SW 1271 (cell line): Measurements from ENCODE around the gene TRIOBP.
"Not testable (repeated sequence)": the region's sequence is repeated elsewhere in the genome, so short reads cannot be mapped to it uniquely, and the experiment has no call there.

Experiments used
- DNase-seq, 2 experiments: peaks; one replicate each; lab custom pipeline; 2025; lab: John Stamatoyannopoulos, UW

TRIOBP gene, protein sequence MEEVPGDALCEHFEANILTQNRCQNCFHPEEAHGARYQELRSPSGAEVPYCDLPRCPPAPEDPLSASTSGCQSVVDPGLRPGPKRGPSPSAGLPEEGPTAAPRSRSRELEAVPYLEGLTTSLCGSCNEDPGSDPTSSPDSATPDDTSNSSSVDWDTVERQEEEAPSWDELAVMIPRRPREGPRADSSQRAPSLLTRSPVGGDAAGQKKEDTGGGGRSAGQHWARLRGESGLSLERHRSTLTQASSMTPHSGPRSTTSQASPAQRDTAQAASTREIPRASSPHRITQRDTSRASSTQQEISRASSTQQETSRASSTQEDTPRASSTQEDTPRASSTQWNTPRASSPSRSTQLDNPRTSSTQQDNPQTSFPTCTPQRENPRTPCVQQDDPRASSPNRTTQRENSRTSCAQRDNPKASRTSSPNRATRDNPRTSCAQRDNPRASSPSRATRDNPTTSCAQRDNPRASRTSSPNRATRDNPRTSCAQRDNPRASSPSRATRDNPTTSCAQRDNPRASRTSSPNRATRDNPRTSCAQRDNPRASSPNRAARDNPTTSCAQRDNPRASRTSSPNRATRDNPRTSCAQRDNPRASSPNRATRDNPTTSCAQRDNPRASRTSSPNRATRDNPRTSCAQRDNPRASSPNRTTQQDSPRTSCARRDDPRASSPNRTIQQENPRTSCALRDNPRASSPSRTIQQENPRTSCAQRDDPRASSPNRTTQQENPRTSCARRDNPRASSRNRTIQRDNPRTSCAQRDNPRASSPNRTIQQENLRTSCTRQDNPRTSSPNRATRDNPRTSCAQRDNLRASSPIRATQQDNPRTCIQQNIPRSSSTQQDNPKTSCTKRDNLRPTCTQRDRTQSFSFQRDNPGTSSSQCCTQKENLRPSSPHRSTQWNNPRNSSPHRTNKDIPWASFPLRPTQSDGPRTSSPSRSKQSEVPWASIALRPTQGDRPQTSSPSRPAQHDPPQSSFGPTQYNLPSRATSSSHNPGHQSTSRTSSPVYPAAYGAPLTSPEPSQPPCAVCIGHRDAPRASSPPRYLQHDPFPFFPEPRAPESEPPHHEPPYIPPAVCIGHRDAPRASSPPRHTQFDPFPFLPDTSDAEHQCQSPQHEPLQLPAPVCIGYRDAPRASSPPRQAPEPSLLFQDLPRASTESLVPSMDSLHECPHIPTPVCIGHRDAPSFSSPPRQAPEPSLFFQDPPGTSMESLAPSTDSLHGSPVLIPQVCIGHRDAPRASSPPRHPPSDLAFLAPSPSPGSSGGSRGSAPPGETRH (N-terminal part only)

DNA sequence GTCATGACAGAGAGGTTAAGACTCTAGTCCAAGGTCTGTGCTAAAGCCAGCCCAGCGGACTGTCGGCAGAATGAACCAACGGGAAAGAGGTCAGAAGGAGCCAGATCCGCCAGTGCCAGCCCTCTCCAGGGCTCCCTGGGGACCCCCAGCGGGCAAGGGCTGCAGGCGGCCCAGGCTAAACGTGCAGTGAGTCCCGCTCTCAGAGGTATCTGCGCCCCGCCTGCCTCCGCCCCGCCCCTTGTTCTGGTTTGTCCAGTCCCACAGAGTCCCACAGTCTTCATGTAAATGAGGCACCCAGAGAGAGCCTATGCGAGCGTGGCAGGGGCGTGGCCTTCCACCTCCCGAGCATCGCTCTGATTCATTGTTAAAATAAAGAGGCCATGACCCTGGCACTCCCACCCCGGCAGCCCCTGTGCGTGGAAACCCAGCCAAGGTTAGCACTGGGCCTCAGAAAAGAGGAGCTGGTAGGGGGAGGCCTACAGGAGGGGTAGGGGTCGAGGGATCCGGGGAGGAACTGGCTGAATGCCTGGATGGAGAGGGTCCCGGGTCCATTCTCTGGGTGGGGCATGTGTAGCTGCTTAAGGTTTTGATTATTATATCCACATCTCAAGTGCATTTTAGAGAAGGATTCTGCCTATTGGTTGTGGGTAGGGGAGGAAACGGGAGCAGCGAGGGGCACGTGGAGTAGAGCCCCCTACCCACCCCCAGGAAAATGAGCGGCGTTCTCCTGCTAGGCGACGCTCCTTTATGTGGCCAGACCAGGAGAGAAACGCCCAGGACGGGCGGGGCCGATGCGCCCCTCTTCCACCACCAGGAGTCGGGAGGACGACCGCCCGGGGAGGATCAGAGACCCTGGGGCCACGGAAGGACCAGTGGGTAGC lies at the start of gene TRIOBP:
Gene TRIOBP (plus strand): TSS at position 392 of the 881 bp plus-strand sequence. CDS start 4,318 bp downstream, outside the sequence.
- DNase-seq, result no peak

DNA sequence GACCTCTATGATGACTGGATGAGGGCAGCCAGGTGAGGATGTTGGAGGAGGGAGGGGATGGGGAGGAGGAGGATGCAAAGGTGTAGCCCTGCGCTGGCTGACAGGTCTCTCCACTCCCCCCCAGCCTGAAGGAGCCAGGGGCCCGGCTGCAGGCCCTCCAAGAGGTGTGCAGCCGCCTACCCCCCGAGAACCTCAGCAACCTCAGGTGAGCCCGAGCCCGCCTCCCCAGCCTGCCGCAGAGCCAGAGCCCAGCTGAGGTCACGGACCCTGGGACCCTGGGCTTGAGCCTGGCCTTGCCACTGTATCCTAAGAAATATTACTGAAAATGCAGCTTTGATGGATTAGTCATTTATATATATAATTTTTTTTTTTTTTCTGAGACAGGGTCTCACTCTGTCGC lies 49.5 kb upstream of the TRIOBP start:
- no peak for DNase-seq

DNA sequence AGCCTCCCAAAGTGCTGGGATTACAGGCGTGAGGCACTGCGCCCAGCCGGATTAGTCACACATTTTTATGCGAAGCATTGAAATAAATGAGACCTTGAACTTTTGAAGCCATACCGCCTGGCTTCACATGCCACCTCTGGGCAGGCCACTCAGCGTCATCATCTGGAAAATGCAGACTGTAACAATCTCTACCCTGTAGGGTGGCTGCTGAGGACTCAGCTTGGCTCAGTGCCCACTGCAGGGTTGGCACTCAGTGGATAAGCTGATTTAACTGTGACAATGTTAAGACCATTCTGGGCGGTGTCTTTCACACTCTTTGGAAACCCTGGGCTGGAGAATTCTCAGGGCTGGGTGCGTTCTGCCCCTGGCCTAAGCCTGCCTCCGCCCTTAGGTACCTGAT lies 48.9 kb upstream of the TRIOBP start:
- no peak for DNase-seq

DNA sequence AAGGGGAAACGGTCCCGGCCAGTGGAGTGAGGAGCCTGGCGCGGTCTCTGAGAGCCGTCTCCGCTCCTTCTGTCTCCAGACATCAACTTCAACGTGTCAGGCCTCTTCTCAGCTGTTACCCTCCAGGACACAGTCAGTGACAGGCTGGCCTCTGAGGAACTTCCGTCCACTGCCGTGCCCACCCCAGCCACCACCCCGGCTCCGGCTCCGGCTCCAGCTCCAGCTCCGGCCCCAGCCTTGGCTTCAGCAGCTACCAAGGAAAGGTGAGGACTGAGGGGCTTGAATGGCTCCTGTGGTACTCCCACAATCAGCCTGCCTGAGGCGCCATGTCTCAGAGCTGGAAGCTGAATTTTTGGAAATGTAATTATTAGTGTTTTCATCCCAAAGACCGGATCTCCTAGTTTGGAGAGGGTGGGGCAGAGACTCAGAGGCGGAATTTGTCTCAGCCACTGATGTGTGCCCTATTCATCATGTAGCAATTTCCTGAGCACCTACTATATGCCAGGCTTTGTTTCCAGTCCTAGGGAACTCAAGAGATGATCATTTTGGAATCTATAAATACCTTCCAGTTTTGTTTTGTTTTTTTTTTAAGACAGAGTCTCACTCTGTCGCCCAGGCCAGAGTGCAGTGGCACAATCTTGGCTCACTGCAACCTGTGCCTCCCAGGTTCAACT lies 46.2 kb upstream of the TRIOBP start:
- DNase-seq, result no peak

DNA sequence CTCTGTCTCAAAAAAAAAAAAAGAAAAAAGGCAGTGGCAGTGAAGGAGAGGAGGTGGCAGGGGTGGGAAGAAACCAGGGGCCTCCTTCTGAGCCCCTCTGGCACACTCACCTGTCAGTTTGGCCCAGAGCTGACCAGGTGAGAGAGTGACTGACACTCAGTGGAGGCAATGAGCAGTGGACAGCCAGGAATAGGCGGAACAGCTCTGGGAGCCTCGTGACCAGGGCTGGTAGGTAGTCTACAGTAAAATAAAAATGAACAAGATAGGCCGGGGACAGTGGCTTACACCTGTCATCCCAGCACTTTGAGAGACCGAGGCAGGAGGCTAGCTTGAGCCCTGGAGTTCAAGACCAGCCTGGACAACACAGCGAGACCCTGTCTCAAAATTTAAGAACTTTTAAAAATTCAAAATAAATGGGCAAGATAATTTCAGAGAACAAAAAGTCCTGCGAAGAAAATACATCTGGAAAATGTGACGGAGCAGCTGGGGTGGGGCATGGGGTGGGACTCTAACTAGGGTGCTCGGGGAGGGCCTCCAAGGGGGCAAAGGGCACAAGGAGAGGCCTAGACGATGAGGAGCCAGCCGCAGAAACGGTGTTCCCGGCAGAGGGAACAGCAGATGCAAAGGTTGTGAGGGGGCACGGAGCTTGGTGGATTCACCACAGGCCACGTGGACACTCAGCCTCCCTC lies 42.1 kb upstream of the TRIOBP start:
- DNase-seq, result no peak

DNA sequence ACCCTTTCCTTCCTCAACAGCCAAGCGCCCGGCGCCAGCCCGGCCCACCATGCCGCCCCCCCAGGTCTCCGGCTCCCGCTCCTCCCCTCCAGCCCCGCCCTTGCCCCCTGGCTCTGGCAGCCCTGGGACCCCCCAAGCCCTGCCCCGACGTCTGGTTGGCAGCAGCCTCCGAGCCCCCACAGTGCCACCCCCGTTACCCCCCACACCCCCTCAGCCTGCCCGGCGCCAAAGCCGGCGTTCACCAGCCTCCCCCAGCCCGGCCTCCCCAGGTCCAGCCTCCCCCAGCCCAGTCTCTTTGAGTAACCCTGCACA lies 41.6 kb upstream of the TRIOBP start:
- no peak for DNase-seq

DNA sequence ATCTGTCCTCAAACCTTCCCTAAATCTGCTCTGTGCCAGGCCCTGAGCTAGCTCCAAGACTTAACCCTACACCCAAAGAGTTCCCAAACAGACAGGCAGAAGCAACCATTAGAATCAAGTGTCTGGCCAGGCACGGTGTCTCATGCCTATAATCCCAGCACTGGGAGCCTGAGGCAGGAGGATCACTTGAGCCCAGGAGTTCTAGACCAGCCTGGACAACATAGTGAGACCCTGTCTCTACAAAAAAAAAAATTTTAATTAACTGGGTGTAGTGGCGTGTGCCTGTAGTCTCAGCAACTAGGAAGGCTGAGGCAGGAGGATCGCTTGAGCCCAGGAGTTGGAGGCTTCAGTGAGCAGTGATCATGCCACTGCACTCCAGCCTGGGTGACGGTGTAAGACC lies 40.3 kb upstream of the TRIOBP start:
- not testable (repeated sequence) for DNase-seq

DNA sequence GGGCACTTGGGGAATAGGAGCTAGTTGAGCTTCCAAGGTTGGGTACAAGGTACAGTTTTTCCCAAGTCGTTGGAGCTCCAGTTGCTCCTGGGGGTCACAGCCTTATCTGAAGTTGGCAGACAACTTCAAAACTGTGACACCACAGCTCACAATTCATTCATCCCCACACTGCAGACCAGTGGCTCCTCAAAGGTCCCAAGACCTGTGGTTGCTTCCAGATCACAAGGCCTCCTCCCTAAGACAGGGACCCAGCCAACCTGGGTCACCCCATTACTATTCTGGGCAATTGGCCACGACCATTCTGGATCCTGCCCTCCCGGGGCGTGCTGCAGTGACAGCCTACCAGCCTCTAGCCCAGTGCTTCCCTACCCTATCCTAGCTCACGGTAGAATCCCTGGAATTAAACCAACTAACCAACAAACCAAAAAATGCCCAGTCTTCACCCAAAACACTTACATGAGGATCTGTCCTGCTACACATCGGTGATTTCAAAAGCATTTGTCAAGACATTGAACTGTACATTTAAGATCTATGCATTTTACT lies 39.2 kb upstream of the TRIOBP start:
- DNase-seq, result no peak

DNA sequence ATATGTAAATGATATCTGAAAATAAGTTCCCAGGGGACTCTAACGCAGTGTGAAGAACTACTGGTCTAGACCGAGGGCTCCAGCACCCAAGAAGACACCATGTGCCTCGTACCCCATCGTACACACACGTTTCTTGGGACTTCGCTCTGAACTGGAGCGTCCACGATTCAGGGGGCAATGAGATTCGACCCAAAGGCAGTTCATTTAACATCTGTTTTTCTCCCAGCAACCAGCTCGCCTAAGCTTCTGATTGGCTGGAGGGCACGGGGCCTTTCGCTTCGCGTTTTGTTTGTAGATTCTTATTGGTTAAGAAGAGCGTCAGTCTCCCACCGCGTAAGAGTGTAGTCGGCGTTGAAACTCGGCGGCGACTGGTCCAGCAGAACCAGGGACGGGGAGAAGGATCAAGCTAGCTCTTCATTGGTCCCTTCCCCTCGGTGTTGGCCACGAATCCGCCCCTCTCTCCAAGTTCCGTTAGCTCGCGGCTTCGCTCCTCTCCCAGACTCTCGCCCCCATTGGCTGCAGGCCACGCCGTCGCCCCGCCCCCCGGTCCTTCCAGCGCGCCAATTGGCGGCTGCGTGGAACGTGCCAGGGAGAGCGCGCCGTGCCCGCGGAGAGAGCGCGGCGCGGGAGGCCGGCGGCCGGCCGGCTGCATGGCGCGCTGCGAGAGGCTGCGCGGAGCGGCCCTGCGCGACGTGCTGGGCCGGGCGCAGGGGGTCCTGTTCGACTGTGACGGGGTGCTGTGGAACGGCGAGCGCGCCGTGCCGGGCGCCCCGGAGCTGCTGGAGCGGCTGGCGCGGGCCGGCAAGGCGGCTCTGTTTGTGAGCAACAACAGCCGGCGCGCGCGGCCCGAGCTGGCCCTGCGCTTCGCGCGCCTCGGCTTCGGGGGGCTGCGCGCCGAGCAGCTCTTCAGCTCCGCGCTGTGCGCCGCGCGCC lies 38.4 kb upstream of the TRIOBP start, which contains the start of gene PDXP:
Gene PDXP (plus strand): TSS at position 591 of the 933 bp plus-strand sequence. CDS start 60 bp downstream, at position 651.
- peak; percentile 96 to 98 for DNase-seq

DNA sequence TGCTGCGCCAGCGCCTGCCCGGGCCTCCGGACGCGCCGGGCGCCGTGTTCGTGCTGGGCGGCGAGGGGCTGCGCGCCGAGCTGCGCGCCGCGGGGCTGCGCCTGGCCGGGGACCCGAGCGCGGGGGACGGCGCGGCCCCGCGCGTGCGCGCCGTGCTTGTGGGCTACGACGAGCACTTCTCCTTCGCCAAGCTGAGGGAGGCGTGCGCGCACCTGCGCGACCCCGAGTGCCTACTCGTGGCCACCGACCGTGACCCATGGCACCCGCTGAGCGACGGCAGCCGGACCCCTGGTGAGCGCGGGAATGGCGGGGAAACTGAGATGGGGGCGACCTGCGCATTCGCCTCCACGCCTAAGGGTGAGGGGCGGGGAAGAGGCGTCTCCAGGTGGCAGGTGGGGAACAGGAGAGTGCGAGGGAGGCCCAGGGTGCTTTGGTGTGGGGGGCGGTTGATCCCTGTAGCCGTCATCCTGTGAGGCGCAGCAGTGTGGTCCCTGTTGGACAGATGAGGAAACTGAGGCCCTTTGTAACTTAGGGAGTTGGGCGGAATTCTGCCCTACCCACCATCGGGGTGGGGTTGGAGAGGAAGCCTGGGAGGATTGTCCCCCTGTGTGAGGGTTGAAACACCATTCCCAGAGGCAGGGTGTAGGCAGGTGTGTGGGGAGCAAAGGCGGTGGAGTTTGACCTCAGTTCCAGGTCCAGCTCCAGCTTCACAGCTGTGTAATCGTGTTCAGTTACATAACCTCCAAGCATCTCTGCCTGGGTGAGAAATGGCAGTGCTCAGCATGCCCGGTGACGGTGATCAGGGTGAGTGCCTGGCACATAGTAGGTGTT lies 37.6 kb upstream of the TRIOBP start:
- no peak for DNase-seq

DNA sequence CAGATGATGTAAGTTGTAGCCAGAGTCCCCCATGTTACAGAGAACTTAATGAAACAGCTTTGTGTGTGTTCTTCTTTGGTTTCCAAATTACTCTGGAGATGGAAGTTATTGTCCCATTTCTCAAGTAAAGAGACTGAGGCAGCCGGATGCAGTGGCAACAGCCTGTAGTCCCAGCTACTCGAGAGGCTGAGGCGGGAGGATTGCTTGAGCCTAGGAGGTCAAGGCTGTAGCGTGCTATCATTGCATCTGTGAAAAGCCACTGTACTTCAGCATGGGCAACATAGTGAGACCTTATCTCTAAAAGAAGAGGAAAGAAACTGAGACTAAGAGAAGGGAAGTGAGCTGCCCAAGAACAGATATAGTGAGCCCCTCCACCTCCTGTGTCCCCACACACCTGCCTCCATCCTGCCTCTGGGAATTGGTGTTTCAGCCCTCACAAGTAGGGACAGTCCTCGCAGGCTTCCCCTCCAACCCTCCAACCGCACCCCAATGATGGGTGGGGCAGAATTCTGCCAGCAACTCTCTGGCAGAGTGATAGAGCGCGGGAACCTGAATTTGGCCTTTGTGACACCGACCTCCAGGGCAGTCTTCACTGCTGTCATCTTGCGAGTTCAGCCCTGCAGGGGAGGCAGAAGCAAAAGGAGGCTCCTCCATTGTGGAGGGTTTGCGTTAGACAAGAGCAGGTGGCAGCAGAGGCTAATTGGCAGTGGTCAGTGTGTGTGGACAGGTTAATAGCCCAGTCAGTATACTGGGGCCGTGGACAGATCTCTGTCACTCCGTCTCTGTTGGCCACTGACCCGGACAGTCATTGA lies 36.7 kb upstream of the TRIOBP start:
- DNase-seq, result no peak

DNA sequence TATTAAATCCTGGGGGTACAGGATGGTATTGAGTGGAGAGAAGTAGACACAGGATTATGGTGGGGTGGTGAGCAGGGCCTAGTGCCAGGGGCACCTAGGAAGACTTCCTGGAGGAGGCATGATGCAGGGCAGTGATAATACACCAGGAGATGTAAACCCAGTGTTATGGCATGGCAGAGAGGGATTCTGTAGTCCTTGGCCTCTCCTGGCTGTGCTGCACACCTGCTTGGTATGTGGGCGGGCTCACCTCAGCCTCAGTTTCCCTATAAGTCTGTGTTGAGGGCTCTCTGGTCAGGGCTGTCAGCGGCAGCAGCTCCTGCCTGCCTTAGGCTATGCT lies 36.2 kb upstream of the TRIOBP start:
- DNase-seq, result no peak

DNA sequence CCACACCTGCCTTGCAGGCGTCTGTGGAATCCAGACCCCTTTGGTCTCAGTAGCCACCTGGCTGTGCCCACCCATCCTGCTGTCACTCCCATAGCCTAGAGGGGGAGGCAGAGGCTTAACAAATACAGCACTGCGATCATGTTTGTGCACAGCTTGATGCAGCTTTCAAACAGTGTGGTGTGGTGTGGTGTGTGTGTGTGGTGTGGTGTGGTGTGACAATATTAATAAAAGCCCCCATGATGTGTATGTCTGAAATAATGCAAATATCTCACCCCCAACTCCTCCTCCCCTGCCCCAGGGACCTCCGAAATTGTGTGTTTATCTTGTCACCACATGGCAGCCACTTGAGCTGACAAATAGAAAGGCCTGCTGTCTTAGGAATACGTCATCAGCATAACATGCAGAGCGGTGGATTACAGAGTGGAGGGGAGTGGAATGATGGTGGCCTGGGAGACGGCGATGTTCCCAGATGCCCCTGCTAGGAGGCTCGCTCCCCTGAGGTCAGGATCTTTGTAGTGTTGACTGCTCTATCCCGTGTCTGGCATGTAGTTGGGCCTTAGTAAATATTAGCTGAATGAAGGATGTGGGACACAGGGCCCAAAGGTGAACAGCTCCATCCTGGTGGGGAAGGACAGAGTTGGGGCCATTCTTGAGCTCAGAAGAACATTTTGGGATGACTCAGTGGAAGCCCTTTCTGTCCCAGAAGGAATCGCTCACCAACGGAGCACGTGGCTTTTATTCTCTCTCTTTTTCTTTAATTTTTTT lies 35.5 kb upstream of the TRIOBP start:
- peak in 1 of 2 experiments; percentile 2 for DNase-seq

DNA sequence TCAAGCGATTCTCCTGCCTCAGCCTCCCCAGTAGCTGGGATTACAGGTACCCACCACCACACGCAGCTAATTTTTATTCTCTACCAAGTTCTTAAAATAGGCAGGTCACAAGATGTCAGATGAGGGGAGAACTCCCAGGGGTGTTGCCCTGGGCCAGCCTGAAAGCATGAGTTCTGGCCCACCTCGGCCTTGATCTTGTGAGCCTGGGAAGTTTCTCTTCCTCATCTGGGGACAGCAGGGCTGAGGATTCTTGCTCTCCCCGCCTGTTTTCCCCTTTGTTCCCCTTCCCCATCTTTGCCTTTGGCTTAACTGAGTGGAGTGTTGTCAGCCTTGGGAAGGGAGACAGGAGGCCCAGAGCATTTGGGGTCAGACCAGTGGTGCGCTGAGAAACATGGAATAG lies 34.8 kb upstream of the TRIOBP start:
- no peak for DNase-seq

DNA sequence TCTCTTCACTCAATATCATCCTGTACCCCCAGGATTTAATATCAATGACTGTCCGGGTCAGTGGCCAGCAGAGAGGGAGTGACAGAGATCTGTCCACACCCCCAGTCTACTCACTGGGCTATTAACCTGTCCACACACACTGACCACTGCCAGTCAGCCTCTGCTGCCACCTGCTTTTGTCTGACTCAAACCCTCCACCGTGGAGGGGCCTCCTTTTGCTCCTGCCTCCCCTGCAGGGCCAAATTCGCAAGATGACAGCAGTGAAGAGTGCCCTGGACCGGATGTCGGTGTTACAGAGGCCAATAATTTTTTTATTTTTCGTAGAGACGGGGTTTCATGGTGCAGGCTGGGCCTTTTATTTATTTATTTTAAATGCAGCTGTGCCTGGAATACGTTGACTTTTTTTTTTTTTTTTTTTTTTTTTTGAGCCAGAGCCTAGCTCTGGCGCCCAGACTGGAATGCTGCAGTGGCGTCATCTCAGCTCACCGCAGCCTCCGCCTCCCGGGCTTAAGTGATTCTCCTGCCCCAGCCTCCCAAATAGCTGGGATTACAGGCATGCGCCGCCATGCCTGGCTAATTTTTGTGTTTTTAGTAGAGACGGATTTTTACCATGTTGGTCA lies 33.2 kb upstream of the TRIOBP start:
- no peak for DNase-seq
